ENCODE data around the gene MINPP1.
"Not testable (repeated sequence)": the region's sequence is repeated elsewhere in the genome, so short reads cannot be mapped to it uniquely, and the experiment has no call there.

MINPP1 gene

GRCh38 chr10:87504640-87505365 lies at the start of gene MINPP1:
Gene MINPP1, plus strand, starts transcription at chr10:87504893. Its CDS starts 23 bp downstream, at chr10:87504916.
- DNase-seq (ENCODE audit: low read depth), result peak; percentile 42

GRCh38 chr10:87456586-87457220 lies 48.0 kb upstream of the MINPP1 start:
- DNase-seq (ENCODE audit: low read depth), result not testable (repeated sequence)

- DNase-seq (ENCODE audit: low read depth), result not testable (repeated sequence)
Observed at GRCh38 chr10:87461751-87462150, 42.9 kb upstream of the MINPP1 start.

- not testable (repeated sequence) for DNase-seq (ENCODE audit: low read depth)
Observed at GRCh38 chr10:87466849-87467248, 37.8 kb upstream of the MINPP1 start.

- DNase-seq (ENCODE audit: low read depth), result not testable (repeated sequence)
Observed at GRCh38 chr10:87488733-87489132, 16.0 kb upstream of the MINPP1 start.

- not testable (repeated sequence) for DNase-seq (ENCODE audit: low read depth)
Observed at GRCh38 chr10:87490285-87490684, 14.4 kb upstream of the MINPP1 start.

GRCh38 chr10:87492450-87492849 lies 12.2 kb upstream of the MINPP1 start:
- not testable (repeated sequence) for DNase-seq (ENCODE audit: low read depth)

- not testable (repeated sequence) for DNase-seq (ENCODE audit: low read depth)
Observed at GRCh38 chr10:87495446-87495845, 9.2 kb upstream of the MINPP1 start.

- not testable (repeated sequence) for DNase-seq (ENCODE audit: low read depth)
Observed at GRCh38 chr10:87497386-87497785, 7.3 kb upstream of the MINPP1 start.

GRCh38 chr10:87498106-87498789 lies 6.4 kb upstream of the MINPP1 start:
- DNase-seq (ENCODE audit: low read depth), result not testable (repeated sequence)

GRCh38 chr10:87500646-87501048 lies 4.0 kb upstream of the MINPP1 start:
- DNase-seq (ENCODE audit: low read depth), result no peak

GRCh38 chr10:87503401-87503800 lies 1.3 kb upstream of the MINPP1 start:
- DNase-seq (ENCODE audit: low read depth), result no peak

- no peak for DNase-seq (ENCODE audit: low read depth)
Observed at GRCh38 chr10:87503886-87504285, 807 bp upstream of the MINPP1 start.

GRCh38 chr10:87504307-87504639 lies 420 bp upstream of the MINPP1 start:
- DNase-seq (ENCODE audit: low read depth), result no peak

- no peak for DNase-seq (ENCODE audit: low read depth)
Observed at GRCh38 chr10:87505366-87506111, 846 bp downstream of the MINPP1 start.

- no peak for DNase-seq (ENCODE audit: low read depth)
Observed at GRCh38 chr10:87506956-87507355, 2.3 kb downstream of the MINPP1 start.

GRCh38 chr10:87507879-87508483 lies 3.3 kb downstream of the MINPP1 start:
- DNase-seq (ENCODE audit: low read depth), result no peak

- DNase-seq (ENCODE audit: low read depth), result no peak
Observed at GRCh38 chr10:87508837-87509236, 4.1 kb downstream of the MINPP1 start.

- DNase-seq (ENCODE audit: low read depth), result no peak
Observed at GRCh38 chr10:87510025-87510424, 5.3 kb downstream of the MINPP1 start.

- no peak for DNase-seq (ENCODE audit: low read depth)
Observed at GRCh38 chr10:87511526-87511925, 6.8 kb downstream of the MINPP1 start.

GRCh38 chr10:87518937-87519336 lies 14.2 kb downstream of the MINPP1 start:
- DNase-seq (ENCODE audit: low read depth), result no peak

- DNase-seq (ENCODE audit: low read depth), result no peak
Observed at GRCh38 chr10:87519582-87519981, 14.9 kb downstream of the MINPP1 start.
